Activated CD8-positive, alpha-beta memory T cell treated with anti-CD3 and anti-CD28 coated beads, Interleukin-2, amount 10 ng/mL, durations not matched to agents 7 days and 5 days (primary cell): ENCODE data around the gene SLC12A7. TPM values are rescaled to one million over a fixed set of nuclear protein-coding genes. Genes with fewer than 3 reads are reported as not detected.

ENCODE experiments used
- ATAC-seq: fragments of 150-1000 bp; cut with Tn5 transposase; one replicate; pipeline ENCODE4 v1.10.0; 2021; ENCODE audit warnings: moderate library complexity
- CTCF ChIA-PET: fragments of 350-600 bp; sonication (Branson Sonifier 250); formaldehyde crosslinking; loops from one replicate; lab custom pipeline; 2021; ENCODE audit warnings: antibody characterized with exemption; lab: Charles Lee
- DNase-seq: peaks from one replicate; pipeline ENCODE4 v3.0.0-alpha.2; 2020
- H3K27ac Mint-ChIP-seq: one replicate; pipeline ENCODE4 v1.8.0; 2021; ENCODE audit warnings: mild to moderate bottlenecking, mixed read lengths
- H3K27me3 Mint-ChIP-seq: one replicate; pipeline ENCODE4 v1.8.0; 2021; ENCODE audit warnings: mixed read lengths
- H3K36me3 Mint-ChIP-seq: one replicate; pipeline ENCODE4 v1.8.0; 2021; ENCODE audit warnings: mild to moderate bottlenecking, mixed read lengths
- H3K4me1 Mint-ChIP-seq: one replicate; pipeline ENCODE4 v1.8.0; 2021; ENCODE audit warnings: mixed read lengths
- H3K4me3 Mint-ChIP-seq: one replicate; pipeline ENCODE4 v1.8.0; 2021; ENCODE audit warnings: mild to moderate bottlenecking, moderate library complexity, mixed read lengths
- H3K9me3 Mint-ChIP-seq: one replicate; pipeline ENCODE4 v1.8.0; 2022; ENCODE audit warnings: low read depth, mixed read lengths
- total RNA-seq, 2 experiments: library from RNA; stranded (reverse); gene quantifications; one replicate each; pipeline ENCODE4 v1.2.3, GENCODE V29; 2021

The SLC12A7 gene
- total RNA-seq, 2 experiments from 2014 or later = 6.6 to 12.2 TPM

DNA sequence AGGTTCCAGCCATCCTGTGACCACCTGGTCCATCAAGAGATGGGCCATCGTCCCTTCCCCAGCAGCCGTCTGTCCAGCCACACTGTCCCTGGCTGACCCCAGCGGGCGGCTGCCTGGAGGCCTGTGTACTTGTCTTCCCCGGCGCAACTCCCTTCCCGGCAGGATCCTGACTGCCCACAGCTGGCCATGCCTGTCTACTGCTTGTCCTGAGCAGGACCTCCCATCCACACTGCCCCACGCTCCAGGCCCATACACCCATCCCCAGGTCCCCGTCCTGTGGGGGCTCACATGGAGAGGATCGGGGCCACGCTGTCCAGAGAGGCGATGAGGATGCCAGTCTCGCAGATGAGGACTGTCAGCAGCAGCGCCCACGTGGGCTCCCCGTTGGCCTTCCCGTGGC, 35.5 kb downstream of the SLC12A7 start:
- Mint-ChIP-seq H3K9me3 (no peaks in the 10 kb centered on the region), H3K27ac (no peak overlapping the region)
- ATAC-seq = no peak

GRCh38 chr5:1075931-1076330, 35.9 kb downstream of the SLC12A7 start:
- no peak overlapping the region for H3K4me3 Mint-ChIP-seq
- H3K4me1 Mint-ChIP-seq = no peaks in the 10 kb centered on the region
- no peak overlapping the region for H3K27ac Mint-ChIP-seq
- H3K36me3 Mint-ChIP-seq = no peaks in the 10 kb centered on the region
- H3K27me3 Mint-ChIP-seq = no peaks in the 10 kb centered on the region
- CTCF ChIA-PET = no interaction called here
- DNase-seq (no peak), ATAC-seq (no peak)
- no peaks in the 10 kb centered on the region for H3K9me3 Mint-ChIP-seq

More for the DNA sequence above, 35.5 kb downstream of the SLC12A7 start:
- Mint-ChIP-seq H3K4me3 (no peak overlapping the region), H3K36me3 (no peaks in the 10 kb centered on the region), H3K4me1 (no peaks in the 10 kb centered on the region), H3K27me3 (no peaks in the 10 kb centered on the region)
- CTCF ChIA-PET = no interaction called here
- DNase-seq = no peak

- Mint-ChIP-seq H3K27me3 (no peaks in the 10 kb centered on the region), H3K36me3 (no peaks in the 10 kb centered on the region), H3K9me3 (no peaks in the 10 kb centered on the region), H3K27ac (no peak overlapping the region), H3K4me3 (no peak overlapping the region), H3K4me1 (no peaks in the 10 kb centered on the region)
- no peak for ATAC-seq
- no peak for DNase-seq
- CTCF ChIA-PET = no interaction called here
Measured at GRCh38 chr5:1075555-1075881, 36.3 kb downstream of the SLC12A7 start.

GRCh38 chr5:1074816-1075554, 36.9 kb downstream of the SLC12A7 start:
- ATAC-seq (no peak), DNase-seq (no peak)
- H3K4me1 Mint-ChIP-seq = no peaks in the 10 kb centered on the region
- CTCF ChIA-PET = no interaction called here
- no peaks in the 10 kb centered on the region for H3K27me3 Mint-ChIP-seq
- H3K27ac Mint-ChIP-seq = no peak overlapping the region
- H3K36me3 Mint-ChIP-seq = no peaks in the 10 kb centered on the region
- H3K4me3 Mint-ChIP-seq = no peak overlapping the region
- H3K9me3 Mint-ChIP-seq = no peaks in the 10 kb centered on the region

GRCh38 chr5:1074226-1074625, 37.6 kb downstream of the SLC12A7 start:
- CTCF ChIA-PET = no interaction called here
- DNase-seq (no peak), ATAC-seq (no peak)
- Mint-ChIP-seq H3K27ac (no peak overlapping the region), H3K27me3 (no peaks in the 10 kb centered on the region), H3K36me3 (no peaks in the 10 kb centered on the region), H3K4me3 (no peak overlapping the region), H3K4me1 (no peaks in the 10 kb centered on the region), H3K9me3 (no peaks in the 10 kb centered on the region)

DNA sequence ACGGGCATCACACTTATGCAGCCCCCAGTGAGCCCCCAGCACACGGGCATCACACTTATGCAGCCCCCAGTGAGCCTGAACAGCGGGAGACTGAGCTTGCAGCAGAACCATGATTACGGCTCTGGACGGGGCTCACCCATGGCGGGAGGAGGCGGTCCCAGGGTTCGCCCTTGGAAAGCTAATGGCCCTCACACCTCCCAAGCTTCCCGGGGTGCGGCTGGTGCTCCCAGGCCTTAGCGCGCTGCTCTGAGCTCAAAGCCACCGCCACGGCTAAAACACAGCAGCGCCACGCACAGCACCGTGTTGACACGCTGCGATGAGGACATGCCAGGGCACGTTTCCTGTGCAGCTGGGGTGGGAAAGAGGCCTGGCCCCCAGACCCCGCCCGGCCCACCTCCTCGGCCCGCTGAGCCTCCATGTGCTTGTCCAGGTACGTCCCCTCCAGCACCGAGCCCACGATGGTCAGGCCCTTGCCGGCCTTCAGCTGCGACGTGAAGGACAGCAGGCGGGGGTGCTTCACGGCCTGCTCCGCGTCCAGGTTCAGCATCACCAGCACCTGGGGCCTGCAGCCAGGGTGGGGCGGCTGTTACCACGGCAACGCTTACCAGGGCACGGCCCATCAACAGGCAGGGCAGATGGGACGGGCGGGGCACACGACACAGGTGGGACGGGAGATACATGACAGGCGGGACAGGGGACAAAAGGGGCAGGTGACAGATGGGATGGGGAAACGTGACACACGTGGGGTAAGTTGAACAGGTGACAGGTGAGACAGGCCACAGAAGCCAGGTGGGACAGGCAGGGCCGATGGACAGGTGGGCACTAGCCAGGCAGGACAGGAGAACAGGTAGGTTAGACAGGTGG, 38.4 kb downstream of the SLC12A7 start:
- Mint-ChIP-seq H3K4me1 (no peaks in the 10 kb centered on the region), H3K36me3 (no peaks in the 10 kb centered on the region), H3K4me3 (no peak overlapping the region), H3K9me3 (no peaks in the 10 kb centered on the region), H3K27me3 (no peaks in the 10 kb centered on the region), H3K27ac (no peak overlapping the region)
- CTCF ChIA-PET = no interaction called here
- ATAC-seq = no peak
- DNase-seq = no peak

- no peak overlapping the region for H3K4me3 Mint-ChIP-seq
- no peak overlapping the region for H3K27ac Mint-ChIP-seq
- no peak for ATAC-seq
- H3K4me1 Mint-ChIP-seq = no peaks in the 10 kb centered on the region
- H3K36me3 Mint-ChIP-seq = no peaks in the 10 kb centered on the region
- no peaks in the 10 kb centered on the region for H3K27me3 Mint-ChIP-seq
- H3K9me3 Mint-ChIP-seq = no peaks in the 10 kb centered on the region
- CTCF ChIA-PET = no interaction called here
- DNase-seq = no peak
Measured at GRCh38 chr5:1069720-1070088, 42.2 kb downstream of the SLC12A7 start.

GRCh38 chr5:1068895-1069719, 42.8 kb downstream of the SLC12A7 start:
- H3K27me3 Mint-ChIP-seq = no peaks in the 10 kb centered on the region
- no peak overlapping the region for H3K4me3 Mint-ChIP-seq
- ATAC-seq = no peak
- H3K9me3 Mint-ChIP-seq = no peaks in the 10 kb centered on the region
- H3K36me3 Mint-ChIP-seq = no peaks in the 10 kb centered on the region
- CTCF ChIA-PET = no interaction called here
- no peaks in the 10 kb centered on the region for H3K4me1 Mint-ChIP-seq
- no peak overlapping the region for H3K27ac Mint-ChIP-seq
- DNase-seq = no peak

DNA sequence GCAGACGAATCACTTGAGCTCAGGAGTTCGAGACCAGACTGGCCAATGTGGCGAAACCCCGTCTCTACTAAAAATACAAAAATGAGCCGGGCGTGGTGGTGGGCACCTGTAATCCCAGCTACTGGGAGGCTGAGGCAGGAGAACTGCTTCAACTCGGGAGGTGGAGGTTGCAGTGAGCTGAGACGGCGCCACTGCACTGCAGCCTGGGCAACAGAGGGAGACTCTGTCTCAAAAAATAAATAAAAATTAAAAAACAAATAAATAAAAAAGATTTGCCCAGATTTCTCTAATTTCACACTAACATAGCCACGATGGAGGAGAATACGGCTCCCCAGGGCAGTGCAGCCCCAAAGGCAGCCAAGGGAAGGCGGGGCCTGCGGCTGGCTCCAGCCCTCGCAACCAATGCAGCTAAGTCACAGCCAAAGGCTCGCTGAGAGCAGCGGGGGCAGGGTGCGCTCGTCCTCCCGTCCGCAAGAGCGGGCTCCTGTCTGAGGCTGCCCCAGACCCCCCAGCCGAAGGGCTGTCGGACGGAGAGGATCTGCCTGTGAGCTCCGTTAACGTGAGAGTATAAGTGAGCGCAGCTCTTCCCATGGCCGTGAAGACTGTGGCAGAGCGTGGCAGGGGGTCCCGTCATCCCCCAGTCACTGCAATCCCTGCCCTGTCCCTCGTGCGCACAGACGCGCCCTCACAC, 43.5 kb downstream of the SLC12A7 start:
- ATAC-seq = no peak
- DNase-seq = no peak
- H3K27me3 Mint-ChIP-seq = no peaks in the 10 kb centered on the region
- CTCF ChIA-PET = no interaction called here
- H3K4me1 Mint-ChIP-seq = no peaks in the 10 kb centered on the region
- H3K36me3 Mint-ChIP-seq = no peaks in the 10 kb centered on the region
- no peak overlapping the region for H3K27ac Mint-ChIP-seq
- no peaks in the 10 kb centered on the region for H3K9me3 Mint-ChIP-seq
- no peak overlapping the region for H3K4me3 Mint-ChIP-seq

- Mint-ChIP-seq H3K4me1 (no peaks in the 10 kb centered on the region), H3K27me3 (no peaks in the 10 kb centered on the region), H3K27ac (no peak overlapping the region), H3K4me3 (no peak overlapping the region), H3K36me3 (no peaks in the 10 kb centered on the region), H3K9me3 (no peaks in the 10 kb centered on the region)
- CTCF ChIA-PET = interaction anchor here (1.3 kb wide), 1 partner anchor 56 kb away, joined by 3 read pairs; no protein-coding TSS in a partner anchor
- no peak for DNase-seq
- ATAC-seq = no peak
Measured at GRCh38 chr5:1067141-1068121, 44.4 kb downstream of the SLC12A7 start.

- Mint-ChIP-seq H3K36me3 (no peaks in the 10 kb centered on the region), H3K9me3 (no peaks in the 10 kb centered on the region), H3K4me3 (no peak overlapping the region), H3K4me1 (no peaks in the 10 kb centered on the region), H3K27me3 (no peaks in the 10 kb centered on the region), H3K27ac (no peak overlapping the region)
- ATAC-seq (no peak), DNase-seq (no peak)
- CTCF ChIA-PET = interaction anchor here (1.3 kb wide), 1 partner anchor 56 kb away, joined by 3 read pairs; no protein-coding TSS in a partner anchor
Measured at GRCh38 chr5:1066676-1067075, 45.2 kb downstream of the SLC12A7 start.
